Amniotic stem cell (primary cell): ENCODE data around the gene VAV2.
"Not testable (repeated sequence)": the region's sequence is repeated elsewhere in the genome, so short reads cannot be mapped to it uniquely, and the experiment has no call there.

Experiments
- DNase-seq: peaks from one replicate; lab custom pipeline; 2025; lab: John Stamatoyannopoulos, UW

Gene VAV2

DNA sequence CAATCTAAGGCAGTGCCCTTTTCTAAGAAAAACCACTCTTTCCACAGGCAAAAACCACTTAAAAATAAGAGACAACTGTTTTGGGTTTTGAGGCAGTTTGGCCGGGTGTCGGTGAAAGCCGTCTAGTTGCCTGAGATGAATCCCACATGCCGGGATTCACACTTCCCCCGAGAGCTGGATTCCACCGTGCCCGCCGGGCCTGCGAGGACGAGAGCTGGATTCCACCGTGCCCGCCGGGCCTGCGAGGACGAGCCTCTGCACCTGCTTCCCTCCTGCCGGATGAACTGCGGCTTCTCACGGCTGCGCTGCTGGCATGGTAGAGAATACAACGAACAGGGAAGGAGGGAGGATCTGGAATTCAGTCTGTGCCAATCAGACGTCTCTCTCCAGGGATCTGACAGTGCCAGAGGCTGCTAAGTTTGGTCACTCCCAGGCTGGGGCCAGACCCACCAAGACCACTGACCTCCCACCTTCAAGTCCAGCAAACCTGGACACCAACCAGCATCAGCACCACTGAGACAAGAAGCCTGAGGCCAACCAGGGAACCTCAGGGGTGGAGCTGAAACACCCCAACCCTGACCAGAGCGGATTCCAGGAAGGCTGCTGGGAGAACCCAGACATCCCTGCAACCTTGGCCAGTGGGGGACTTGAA lies 23.0 kb downstream of the VAV2 start:
- DNase-seq: no peak

DNA sequence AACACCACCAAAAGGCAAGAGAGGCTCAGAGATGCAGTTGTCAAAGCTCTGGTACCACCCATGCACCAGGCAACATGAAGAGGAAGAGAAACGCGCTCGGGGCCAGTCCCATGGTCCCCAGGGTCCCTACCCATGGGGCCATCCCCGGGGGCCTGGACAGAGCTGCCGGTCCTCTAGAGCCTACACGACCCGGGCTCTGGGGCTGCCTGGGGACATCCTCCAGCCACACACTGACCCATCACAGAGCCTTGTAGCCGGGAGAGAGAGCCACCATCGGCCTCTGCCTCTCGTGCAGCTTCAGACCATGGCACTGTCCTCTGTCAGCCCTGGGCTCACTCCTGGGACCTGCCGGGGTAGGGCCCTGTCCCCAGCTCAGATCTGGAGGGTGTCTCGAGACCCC lies 23.7 kb downstream of the VAV2 start:
- DNase-seq: no peak

DNA sequence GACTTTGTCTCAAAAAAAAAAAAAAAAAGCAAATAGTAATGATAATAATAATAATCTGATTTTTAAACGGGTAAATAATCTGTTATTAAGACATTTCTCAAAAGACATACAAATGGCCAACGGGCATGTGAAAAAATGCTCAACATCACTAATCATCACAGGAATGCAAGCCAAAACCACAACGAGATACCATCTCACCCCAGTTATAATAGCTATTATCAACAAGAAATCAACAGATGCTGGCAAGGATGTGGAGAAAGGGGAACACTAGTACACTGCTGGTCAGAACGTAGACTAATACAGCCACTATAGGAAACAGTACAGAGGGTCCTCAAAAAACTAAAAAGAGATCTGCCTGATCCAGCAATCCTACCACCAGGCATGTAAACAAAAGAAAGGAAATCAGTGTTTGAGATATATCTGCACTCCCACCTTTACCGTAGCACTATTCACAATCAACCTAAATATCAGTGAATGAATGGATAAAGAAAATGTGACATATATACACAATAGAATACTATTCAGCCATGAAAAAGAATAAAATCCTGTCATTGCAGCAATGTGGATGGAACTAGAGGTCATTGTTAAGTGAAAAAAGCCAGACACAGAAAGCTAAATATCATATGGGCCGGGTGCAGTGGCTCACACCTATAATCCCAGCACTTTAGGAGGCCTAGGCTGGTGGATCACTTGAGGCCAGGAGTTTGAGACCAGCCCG lies 24.9 kb downstream of the VAV2 start:
- DNase-seq: no peak

DNA sequence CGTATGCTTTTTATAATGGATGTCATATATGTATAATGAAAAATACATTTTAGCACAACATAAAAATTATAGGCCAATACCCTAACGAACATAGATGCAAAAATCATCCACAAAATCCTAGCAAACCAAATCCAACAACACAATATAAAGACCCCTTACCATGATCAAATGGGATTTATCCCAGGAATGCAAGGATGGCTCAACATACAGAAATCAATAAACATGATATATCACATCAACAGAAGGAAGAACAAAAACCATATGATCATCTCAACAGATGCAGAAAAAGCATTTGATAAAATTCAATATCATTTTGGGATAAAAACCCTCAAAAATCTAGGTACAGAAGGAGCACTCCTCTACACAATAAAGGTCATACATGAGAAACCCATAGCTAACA lies 27.7 kb downstream of the VAV2 start:
- no peak for DNase-seq

DNA sequence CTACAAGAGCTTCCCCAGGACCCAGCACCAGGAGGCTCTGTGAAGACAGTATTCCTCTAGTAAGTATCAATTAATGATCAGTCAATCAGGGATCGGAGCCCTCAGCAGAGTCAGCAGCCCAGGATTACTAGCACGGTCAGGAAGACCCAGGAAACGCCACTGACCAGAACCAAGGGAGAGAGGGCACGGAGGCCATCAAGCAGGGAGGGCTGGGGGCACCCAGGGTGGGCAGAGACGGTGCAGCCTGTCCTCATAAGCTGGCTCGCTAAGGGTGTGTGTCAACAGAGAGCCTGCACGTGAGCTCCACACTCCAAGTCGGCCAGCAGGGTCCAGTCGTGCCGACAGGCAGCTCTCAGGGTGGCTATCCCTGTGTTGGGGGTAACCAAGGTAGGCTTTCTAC lies 29.0 kb downstream of the VAV2 start:
- no peak for DNase-seq

DNA sequence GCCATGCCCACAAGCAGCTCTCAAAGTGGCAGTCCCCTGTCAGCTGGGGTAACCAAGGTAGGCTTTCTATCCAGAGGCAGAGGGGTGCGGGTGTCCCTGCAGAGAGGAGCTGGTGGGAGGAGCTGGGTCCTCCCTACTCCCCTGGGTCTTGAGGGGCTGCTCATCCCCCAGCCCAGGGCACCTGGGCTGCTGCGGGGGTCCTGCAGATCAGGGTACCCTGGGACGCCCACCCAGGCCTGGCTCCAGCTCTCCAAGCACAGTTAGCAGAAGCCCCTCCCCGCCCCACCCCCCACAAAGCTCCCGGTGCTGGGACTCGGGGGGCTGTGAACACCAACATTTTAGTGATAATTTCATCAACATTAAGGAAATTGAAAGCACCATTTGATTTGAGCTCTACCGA lies 29.8 kb downstream of the VAV2 start:
- DNase-seq: no peak

DNA sequence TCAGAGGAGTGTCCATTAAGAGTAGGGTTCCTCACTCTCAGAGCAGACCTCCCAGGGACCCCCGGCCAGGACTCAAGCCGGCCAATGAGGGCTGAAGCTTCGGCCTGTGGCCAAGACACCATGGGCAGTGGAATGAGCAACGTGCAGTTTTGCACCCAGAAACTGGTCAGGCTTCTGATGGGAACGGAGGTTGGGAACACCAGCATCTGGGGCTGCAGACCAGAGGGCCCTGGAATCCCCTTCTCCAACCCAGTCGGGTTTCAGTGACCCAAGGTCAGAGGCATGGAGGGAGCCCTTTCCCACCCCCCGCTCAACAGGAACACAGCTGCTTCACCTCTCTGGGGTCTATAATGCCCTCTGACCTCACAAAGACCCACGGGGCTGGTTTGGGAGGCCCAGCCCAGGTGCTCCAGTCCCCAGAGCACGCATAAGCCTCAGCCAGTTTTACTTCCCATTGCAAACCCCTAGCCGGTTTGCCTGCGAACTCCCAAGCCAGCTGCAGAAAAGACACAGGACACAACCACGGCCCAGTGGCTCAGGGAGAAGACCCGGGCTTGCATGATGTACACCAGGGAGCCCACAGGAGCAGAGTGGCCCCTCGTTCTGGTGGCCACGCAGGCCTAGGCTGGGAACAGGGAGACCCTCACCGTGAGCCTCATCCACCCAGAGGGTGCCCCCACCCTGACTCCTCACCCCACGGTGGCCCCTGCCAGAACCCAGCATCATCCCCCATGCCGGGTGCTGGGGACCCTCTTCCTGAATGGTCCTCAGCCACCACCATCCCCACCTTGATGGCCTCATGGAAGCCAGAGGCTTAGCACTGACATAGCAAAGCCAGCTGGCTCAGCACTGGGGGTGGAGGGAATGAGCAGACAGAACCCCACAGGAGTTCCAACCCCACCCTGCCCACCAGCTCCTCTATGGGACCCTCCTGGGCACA lies 30.6 kb downstream of the VAV2 start:
- DNase-seq: no peak

DNA sequence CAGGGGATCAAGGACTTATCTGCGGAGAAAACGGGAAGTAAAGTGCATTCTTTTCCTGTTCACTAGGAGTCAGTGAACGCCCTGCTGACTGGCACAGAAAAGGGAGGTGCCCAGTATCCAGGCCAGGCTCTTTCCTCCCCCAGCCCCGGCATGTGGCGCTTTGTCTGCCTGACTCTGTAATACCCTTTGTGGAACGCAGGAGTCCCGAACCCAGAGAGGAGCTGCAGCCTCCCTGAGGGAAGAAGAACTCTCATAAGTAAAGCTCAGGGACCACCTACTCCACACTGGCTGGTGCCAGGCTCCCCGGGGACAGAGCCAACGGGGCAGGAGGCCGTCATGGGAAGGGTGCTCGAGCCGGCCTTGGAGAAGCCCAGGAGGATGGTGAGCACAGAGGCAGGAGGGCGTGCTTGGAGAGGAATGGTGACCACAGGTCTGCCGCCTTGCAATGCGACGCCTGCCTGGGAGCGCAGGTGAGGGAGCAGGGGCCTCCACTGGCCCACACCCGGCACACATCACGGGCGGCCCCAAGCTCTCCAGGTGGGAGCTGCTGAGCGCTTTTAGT lies 31.5 kb downstream of the VAV2 start:
- DNase-seq: no peak

DNA sequence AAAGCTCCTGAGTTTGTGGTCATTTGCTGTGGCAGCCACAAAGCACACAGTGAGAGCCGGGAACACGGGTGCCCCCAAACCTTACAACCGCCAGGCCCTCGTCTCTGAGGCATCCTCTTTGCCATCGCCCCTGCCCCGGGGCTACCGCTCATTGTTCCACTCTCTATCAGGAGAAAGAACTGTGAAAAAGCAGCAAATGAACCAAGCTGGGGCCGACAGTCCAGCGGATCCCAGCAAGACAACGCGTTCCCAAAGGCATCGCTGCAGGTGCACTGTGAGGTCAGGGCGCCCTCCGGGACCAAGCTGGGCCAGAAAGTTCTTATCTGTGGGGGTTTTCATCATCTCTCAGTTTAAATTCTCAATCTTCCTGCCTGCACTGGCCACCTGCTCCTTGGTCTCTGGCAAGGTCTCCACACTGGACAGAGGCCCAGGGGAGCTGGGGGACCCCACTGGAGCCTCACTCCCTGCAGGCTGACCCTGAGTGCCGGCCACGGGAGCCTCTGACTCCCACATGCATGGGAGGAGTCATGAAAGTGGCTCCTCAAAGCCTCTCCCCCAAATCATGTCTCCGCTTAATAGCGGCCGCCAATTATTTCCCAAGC lies 32.1 kb downstream of the VAV2 start:
- no peak for DNase-seq

DNA sequence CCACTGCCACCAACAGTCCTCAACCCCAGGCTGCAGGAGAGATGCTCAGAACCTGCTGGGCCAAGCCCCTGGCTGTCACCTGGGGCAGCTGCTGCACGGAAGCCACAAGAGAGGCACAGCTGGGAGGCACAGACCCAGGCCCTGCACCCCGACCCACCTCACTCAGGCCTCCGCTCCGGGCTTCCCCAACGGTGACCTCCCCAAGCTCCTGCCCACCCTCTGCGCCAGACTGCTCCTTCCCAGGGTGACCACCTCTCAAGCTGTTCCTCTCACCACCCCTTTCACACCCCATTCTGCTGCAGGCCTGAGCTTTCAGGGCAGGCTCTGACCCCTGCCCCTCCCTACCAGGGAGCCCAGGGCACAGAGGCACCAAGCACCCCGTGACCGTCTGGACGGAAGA lies 33.0 kb downstream of the VAV2 start:
- no peak for DNase-seq

DNA sequence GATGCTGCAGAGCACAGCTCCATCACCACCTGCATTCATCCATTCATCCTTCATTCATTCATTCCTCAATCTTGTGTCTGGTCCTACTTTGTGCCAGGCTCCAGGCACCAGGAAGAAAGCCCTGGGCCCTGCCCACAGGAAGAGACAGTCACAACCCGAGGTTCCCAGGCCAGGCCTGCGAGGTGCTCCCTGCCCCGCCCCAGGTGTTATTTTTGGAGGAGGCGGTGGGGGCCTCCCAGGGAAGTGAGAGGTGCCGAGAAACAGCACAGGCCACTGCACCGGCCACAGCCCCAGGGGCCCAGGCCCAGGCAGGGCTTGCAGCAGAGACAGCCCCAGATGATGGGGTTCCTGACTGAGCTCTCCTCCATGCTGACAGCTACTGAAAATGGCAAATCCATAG lies 33.4 kb downstream of the VAV2 start:
- DNase-seq: no peak

DNA sequence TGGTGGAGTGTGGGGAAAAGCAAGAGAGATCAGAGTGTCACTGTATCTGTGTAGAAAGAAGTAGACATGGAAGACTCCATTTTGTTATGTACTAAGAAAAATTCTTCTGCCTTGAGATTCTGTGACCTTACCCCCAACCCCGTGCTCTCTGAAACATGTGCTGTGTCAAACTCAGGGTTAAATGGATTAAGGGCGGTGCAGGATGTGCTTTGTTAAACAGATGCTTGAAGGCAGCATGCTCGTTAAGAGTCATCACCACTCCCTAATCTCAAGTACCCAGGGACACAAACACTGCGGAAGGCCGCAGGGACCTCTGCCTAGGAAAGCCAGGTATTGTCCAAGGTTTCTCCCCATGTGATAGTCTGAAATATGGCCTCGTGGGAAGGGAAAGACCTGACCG lies 34.4 kb downstream of the VAV2 start:
- DNase-seq: not testable (repeated sequence)

DNA sequence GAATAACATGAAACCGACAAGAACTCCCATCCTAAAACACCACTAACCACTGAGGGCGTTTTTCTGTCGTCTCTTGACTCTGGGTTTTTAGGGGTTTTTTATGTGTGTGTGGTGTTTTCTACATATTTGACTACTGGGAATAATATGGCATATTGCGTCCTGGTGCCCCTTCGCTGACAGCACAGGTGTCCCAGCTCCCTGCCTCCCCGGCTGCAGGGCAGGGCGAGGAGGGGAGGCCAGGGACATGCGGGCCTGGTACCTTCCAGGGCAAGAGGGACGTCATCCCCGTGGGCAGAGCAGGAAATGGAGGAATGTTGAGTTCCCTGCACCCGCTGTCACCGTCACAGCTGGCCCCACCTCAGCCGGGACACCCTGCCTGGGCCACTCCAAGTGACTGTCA lies 34.8 kb downstream of the VAV2 start:
- DNase-seq: no peak

DNA sequence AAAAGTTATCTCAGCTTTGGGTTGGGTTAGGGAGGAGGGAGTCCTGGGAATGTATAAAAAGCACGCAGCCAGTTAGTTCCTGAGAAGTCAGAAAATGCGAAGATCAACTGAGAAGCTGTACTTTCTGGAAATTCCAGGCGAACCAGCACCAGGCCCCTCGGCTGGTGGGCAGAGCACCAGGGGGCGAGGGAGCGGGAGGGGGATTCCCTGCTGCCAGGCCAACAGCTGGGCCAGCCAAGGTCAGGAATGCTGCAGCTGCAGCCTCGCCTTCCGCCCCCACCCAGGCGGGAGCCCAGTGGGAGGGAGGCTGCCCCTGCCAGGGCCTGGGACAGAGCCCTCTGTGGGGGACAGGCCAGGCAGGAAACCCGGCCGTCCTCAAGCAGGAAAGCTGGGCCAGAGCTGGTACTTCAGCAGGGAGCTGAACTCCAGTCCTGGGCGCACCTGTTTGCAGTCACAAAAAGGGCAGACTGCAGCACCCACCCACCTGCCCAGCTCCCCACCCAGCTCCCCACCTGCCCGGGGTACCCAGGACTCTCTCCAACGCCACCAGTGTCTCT lies 35.5 kb downstream of the VAV2 start:
- DNase-seq: no peak

DNA sequence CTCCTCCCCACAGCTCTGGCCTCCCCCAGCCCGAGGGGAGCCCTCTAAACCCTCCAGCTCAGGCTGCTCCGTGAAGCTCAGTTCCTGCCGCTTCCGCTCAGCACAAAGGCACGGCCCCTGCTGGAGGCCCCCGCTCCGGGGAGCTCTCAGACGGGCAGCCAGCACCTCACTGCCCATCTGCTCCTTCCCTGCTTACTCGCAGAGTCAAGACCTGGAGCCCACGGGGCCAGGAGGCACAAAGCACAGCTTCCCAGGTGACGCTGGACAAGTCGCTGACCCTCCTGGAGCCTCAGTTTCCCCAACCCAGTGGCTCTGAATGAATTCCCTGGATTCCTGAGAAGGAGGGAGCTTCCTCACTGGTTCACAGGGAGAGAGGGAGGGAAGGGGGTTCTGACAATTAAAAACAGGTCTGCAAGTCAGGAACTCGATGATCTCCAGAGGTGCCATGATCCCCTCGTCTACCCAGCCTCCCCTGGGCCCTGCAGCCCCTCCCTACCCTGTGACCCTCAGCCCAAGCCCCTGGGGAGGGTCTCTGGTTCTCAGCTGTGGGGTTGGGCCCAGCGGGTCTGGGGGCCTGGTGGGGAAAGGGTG lies 36.2 kb downstream of the VAV2 start:
- DNase-seq: no peak

DNA sequence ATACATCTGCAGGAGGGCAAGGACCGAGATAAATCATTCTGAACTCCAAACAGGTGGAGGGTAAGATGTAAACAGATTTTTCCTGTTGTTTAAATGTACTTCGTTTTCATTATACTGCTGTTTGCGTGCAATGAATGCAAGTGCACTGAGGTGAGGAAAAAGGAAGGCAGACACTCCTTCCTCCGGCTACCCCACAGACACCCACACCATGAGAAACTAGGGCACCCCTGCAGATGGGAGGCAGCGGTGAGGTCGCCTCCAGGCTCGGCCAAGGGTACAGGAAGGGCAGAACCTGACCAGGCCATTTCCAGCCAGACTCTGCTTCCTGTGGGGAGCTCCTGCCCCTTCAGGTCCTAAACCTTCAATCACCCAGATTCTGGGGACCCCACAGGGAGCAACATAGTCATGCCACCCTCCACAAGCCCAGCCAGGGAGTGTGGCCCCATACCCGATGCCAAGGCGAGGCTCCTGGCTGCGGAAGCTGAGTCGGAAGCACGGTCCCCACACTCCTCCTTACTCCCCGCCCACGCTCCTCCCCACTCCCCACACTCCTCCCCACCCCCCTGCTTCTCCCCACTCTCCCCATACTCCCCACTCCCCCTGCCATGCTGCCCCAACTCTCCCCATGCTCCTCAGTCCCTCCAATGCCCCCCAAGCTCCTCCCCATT lies 37.1 kb downstream of the VAV2 start:
- no peak for DNase-seq

DNA sequence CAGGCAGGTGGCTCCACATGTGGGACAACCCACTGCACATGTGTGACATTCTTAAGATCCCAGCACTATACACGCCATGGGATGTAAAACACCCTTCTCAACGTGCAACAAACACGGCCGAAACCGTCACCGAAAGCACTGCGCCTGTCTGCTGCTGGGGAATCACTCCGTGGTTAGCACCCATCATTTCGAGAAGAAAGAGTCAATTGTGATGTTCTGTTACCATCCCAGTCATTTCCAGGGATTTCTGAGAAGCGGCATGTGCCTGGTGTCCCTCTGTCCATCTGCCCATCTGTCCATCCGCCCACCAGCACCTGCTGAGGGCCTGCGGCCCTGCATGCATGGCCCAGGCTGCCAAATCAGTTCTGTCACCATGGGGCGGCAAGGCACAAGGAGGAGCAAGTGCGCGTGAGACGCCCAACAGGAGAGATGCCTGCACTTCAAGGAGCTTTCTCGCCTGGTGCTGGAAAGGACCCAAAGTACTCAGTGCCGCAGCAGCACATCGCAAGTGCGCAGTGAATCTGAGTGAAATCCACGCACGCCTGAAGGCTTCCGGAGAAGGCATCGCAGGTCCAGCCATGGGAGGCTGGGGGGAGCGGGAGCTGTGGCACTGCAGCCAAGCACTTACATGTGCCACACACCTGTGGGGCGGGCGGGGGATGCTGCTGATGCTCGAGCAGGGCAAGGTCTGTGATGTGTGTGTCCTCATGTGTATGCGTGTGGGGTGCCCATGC lies 38.0 kb downstream of the VAV2 start:
- DNase-seq: no peak

DNA sequence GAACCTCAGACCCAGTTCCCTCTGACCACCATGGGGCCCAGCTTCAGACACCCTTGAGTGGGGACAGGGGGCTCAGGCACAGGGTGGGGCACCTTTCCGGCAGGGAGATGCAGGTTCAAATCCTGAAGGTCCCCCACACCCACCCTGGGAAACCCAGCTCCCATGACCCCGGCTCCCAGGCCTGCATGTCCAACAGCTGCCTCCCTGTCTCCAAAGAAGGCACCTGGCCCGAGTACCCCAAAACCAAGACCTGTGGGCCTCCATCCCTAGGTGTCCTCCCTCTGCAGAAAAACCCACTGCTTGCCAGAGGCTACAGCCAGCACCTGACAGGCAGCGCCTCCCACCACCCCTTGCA lies 38.5 kb downstream of the VAV2 start:
- DNase-seq: no peak

DNA sequence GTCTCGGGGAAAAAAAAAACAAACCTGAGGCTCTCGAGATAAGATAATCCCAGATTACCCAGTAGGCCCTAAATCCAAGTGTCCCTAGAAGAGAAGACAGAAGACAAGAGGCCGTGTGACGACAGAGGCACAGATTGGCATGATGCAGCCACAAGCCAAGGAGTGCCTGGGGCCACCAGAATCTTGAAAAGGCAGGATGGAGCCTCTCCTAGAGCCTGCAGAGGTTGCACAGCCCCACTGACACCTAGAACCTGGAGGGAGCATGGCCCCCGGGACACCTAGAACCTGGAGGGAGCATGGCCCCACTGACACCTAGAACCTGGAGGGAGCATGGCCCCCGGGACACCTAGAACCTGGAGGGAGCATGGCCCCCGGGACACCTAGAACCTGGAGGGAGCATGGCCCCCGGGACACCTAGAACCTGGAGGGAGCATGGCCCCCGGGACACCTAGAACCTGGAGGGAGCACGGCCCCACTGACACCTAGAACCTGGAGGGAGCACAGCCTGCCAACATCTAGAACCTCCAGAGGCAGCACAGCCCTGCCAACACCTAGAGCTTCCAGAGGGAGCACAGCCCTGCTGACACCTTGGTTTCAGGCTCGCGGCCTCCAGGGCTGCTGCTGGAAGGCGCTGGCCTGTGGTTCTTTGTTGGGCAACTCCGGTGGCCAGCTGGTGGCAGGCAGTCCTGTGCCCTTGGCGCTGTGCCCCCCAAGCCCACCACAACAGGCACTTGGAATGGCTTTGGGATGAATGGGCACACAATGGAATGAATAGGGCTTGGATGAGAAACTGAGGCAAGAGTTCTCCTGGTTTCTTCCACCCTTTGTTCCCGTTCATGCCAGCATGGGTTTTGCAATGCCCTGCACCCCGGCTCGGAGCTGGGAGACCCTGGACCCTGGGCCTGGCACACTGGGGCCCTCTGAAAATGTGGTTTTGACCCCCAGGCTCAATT lies 39.2 kb downstream of the VAV2 start:
- no peak for DNase-seq
